OCI-LY7 (cell line): ENCODE measurements around the gene CD22. TPM values are rescaled to one million over a fixed set of nuclear protein-coding genes. Genes with fewer than 3 reads are reported as not detected.

ENCODE experiments used
- BruUV-seq: library from RNA; stranded (reverse); fragments of 400-500 nt; replicated peaks from 2 replicates; lab custom pipeline; 2021; lab: Mats Ljungman, UMichigan
- CTCF ChIA-PET: fragments of 300-600 bp; sonication (Branson Sonifier 250); formaldehyde crosslinking; loops from one replicate; lab custom pipeline; 2022; ENCODE audit warnings: antibody characterized with exemption; ENCODE audit not compliant: unreplicated experiment; lab: Charles Lee
- POLR2A ChIA-PET: fragments of 300-600 bp; sonication (Branson Sonifier 250); formaldehyde crosslinking; loops from one replicate; lab custom pipeline; 2022; ENCODE audit warnings: antibody characterized with exemption; lab: Charles Lee
- DNase-seq: peaks from one replicate; pipeline ENCODE4 v3.0.0-alpha.2; 2015; ENCODE audit warnings: low spot score
- H2AFZ ChIP-seq: fragments of 200-600 bp; sonication (generic), shearing (Covaris generic); 2 replicates; pipeline ENCODE4 v1.6.1; 2014; ENCODE audit warnings: mild to moderate bottlenecking, antibody characterized with exemption, low read length, moderate library complexity
- H3K27ac ChIP-seq: fragments of 200-600 bp; sonication (generic); 2 replicates; pipeline ENCODE4 v1.5.1; 2014; ENCODE audit warnings: mixed run types, low read depth, mild to moderate bottlenecking, moderate library complexity, low read length, inconsistent platforms; ENCODE audit not compliant: poor library complexity, severe bottlenecking
- H3K36me3 ChIP-seq: fragments of 200-600 bp; sonication (generic); 2 replicates; pipeline ENCODE4 v1.6.1; 2014; ENCODE audit warnings: mild to moderate bottlenecking, antibody characterized with exemption, low read length, moderate library complexity, mixed read lengths; ENCODE audit not compliant: insufficient read depth
- H3K4me1 ChIP-seq: fragments of 200-600 bp; sonication (generic); 2 replicates; pipeline ENCODE4 v1.5.1; 2014; ENCODE audit warnings: mild to moderate bottlenecking, low read length; ENCODE audit not compliant: insufficient read depth, poor library complexity, severe bottlenecking
- H3K4me2 ChIP-seq: fragments of 200-600 bp; sonication (generic); 2 replicates; pipeline ENCODE4 v1.6.1; 2014; ENCODE audit warnings: mild to moderate bottlenecking, low read length
- H3K4me3 ChIP-seq: fragments of 200-600 bp; sonication (generic); 2 replicates; pipeline ENCODE4 v1.5.1; 2014; ENCODE audit warnings: mild to moderate bottlenecking, low read depth, low read length; ENCODE audit not compliant: poor library complexity, severe bottlenecking
- H3K79me2 ChIP-seq: fragments of 200-600 bp; sonication (generic); 2 replicates; pipeline ENCODE4 v1.6.1; 2016; ENCODE audit warnings: low read depth, mild to moderate bottlenecking, low read length, moderate library complexity, mixed read lengths; ENCODE audit not compliant: insufficient read depth
- H3K9me2 ChIP-seq: fragments of 200-600 bp; sonication (generic); 2 replicates; pipeline ENCODE4 v1.6.1; 2016; ENCODE audit warnings: mild to moderate bottlenecking, low read length, mixed read lengths; ENCODE audit not compliant: insufficient read depth
- H3K9me3 ChIP-seq: fragments of 200-600 bp; sonication (generic); 2 replicates; pipeline ENCODE4 v1.6.1; 2014; ENCODE audit warnings: mild to moderate bottlenecking, mixed run types, low read length, mixed read lengths
- H4K20me1 ChIP-seq: fragments of 200-600 bp; sonication (generic); 2 replicates; pipeline ENCODE4 v1.6.1; 2014; ENCODE audit warnings: mild to moderate bottlenecking, antibody characterized with exemption, low read length, moderate library complexity, mixed read lengths; ENCODE audit not compliant: insufficient read depth
- EZH2phosphoT487 ChIP-seq: fragments of 200-600 bp; sonication (generic); IDR thresholded peaks from 2 replicates; pipeline ENCODE4 v1.6.1; 2018; ENCODE audit warnings: low read depth, borderline replicate concordance, mild to moderate bottlenecking, mixed run types, antibody characterized with exemption, low read length, moderate library complexity, mixed read lengths
- intact Hi-C: fragments of 100-400 bp; cut with micrococcal nuclease; formaldehyde crosslinking; loops from one replicate; pipeline ENCODE4 v1.10.0; 2022; ENCODE audit not compliant: unreplicated experiment
- total RNA-seq, 2 experiments: library from RNA; depleted of rRNA in 1 of 2; stranded (reverse); fragments of >200 nt in 1 of 2; shearing (Covaris generic) in 1 of 2; gene quantifications; 2 replicates each; pipeline ENCODE4 v1.2.3, GENCODE V29; 2014 to 2022
- TF ChIP-seq, protein P1 (sequence below): fragments of 200-600 bp; sonication (generic); conservative IDR thresholded peaks from 2 replicates; pipeline ENCODE4 v1.5.1; 2014; ENCODE audit warnings: mild to moderate bottlenecking, antibody characterized with exemption, low read length, moderate library complexity, mixed read lengths

CD22 gene
- total RNA-seq, 2 experiments from 2014 or later = 413 to 972 TPM

DNA sequence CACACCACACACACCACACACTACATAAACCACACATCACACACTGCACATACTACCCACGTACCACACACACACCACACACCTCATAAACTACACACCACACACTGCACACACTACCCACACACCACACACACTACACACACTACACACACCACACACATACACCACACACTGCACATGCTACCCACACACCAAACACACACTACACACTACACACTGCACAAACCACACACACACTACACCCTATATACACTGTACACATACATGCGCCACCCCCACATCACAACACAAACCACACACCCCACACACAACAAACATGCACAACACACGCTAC, 31.5 kb upstream of the CD22 start:
- Histone ChIP-seq H2AFZ (no peak overlapping the region), H3K4me1 (peaks cover 72% of the 10 kb centered on the region), H3K27ac (peak overlapping the region; percentile 88), H3K79me2 (no peaks in the 10 kb centered on the region), H3K36me3 (0 out of 2 replicates have a peak, but pooled peaks cover 3% of the 10 kb centered on the region), H3K4me2 (peak overlapping the region; percentile 80; the same call in 1 of the 2 replicates), H3K4me3 (no peak overlapping the region), H3K9me3 (no peaks in the 10 kb centered on the region), H3K9me2 (no peaks in the 10 kb centered on the region), H4K20me1 (no peaks in the 10 kb centered on the region)
- DNase-seq = no peak
- no TSS peak for BruUV-seq
- intact Hi-C loops = loop anchor here (2.0 to 5.0 kb wide), 3 partner anchors 23 to 85 kb away; no protein-coding TSS in a partner anchor
- POLR2A ChIA-PET = no interaction called here
- CTCF ChIA-PET = no interaction called here
- TF ChIP-seq EZH2phosphoT487 = no peak
- TF ChIP-seq, protein P1, sequence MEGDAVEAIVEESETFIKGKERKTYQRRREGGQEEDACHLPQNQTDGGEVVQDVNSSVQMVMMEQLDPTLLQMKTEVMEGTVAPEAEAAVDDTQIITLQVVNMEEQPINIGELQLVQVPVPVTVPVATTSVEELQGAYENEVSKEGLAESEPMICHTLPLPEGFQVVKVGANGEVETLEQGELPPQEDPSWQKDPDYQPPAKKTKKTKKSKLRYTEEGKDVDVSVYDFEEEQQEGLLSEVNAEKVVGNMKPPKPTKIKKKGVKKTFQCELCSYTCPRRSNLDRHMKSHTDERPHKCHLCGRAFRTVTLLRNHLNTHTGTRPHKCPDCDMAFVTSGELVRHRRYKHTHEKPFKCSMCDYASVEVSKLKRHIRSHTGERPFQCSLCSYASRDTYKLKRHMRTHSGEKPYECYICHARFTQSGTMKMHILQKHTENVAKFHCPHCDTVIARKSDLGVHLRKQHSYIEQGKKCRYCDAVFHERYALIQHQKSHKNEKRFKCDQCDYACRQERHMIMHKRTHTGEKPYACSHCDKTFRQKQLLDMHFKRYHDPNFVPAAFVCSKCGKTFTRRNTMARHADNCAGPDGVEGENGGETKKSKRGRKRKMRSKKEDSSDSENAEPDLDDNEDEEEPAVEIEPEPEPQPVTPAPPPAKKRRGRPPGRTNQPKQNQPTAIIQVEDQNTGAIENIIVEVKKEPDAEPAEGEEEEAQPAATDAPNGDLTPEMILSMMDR = no peak

- H3K4me2 ChIP-seq = no peak overlapping the region
- peaks cover 67% of the 10 kb centered on the region for H3K4me1 ChIP-seq
- no peak for DNase-seq
- no peak overlapping the region for H3K4me3 ChIP-seq
- peak overlapping the region; percentile 88 for H3K27ac ChIP-seq
- ChIA-PET CTCF (no interaction called here), POLR2A (no interaction called here)
- H2AFZ ChIP-seq = no peak overlapping the region
- H3K79me2 ChIP-seq = no peaks in the 10 kb centered on the region
- TF ChIP-seq, protein P1 = no peak
- TF ChIP-seq EZH2phosphoT487 = no peak
- BruUV-seq = no TSS peak
- intact Hi-C loops = loop anchor here (2.0 to 5.0 kb wide), 3 partner anchors 23 to 86 kb away; no protein-coding TSS in a partner anchor
- 0 out of 2 replicates have a peak, but pooled peaks cover 3% of the 10 kb centered on the region for H3K36me3 ChIP-seq
- no peaks in the 10 kb centered on the region for H3K9me3 ChIP-seq
- H4K20me1 ChIP-seq = no peaks in the 10 kb centered on the region
- H3K9me2 ChIP-seq = no peaks in the 10 kb centered on the region
Observed at GRCh38 chr19:35297922-35298321, 31.1 kb upstream of the CD22 start.

GRCh38 chr19:35298561-35298972, 30.4 kb upstream of the CD22 start:
- H3K27ac ChIP-seq = no peak overlapping the region
- no peak overlapping the region for H3K4me2 ChIP-seq
- intact Hi-C loops = loop anchor here (5.0 kb wide), 1 partner anchor 86 kb away; no protein-coding TSS in a partner anchor
- no peaks in the 10 kb centered on the region for H3K9me3 ChIP-seq
- H4K20me1 ChIP-seq = no peaks in the 10 kb centered on the region
- H3K9me2 ChIP-seq = no peaks in the 10 kb centered on the region
- H3K79me2 ChIP-seq = no peaks in the 10 kb centered on the region
- peaks cover 67% of the 10 kb centered on the region for H3K4me1 ChIP-seq
- 0 out of 2 replicates have a peak, but pooled peaks cover 3% of the 10 kb centered on the region for H3K36me3 ChIP-seq
- H2AFZ ChIP-seq = no peak overlapping the region
- ChIA-PET POLR2A (no interaction called here), CTCF (no interaction called here)
- no peak for DNase-seq
- BruUV-seq = no TSS peak
- no peak overlapping the region for H3K4me3 ChIP-seq
- TF ChIP-seq, protein P1 = no peak
- no peak for TF ChIP-seq EZH2phosphoT487
